GM12865 (cell line): Measurements from ENCODE around the gene TNFRSF21.

ENCODE experiments used
- DNase-seq: peaks from one replicate; pipeline ENCODE4 v3.0.0; 2010; ENCODE audit warnings: low read depth
- H3K4me3 ChIP-seq: 2 replicates; pipeline ENCODE4 v1.5.1; 2011; ENCODE audit warnings: mild to moderate bottlenecking, low read depth, low read length, control low read depth
- CTCF ChIP-seq: IDR thresholded peaks from 2 replicates; pipeline ENCODE4 v1.5.1; 2011; ENCODE audit warnings: low read length, control low read depth, low read depth, inconsistent platforms; ENCODE audit not compliant: insufficient read depth; ENCODE audit errors: missing control alignments

Gene TNFRSF21

GRCh38 chr6:47182291-47182957 lies 127.3 kb downstream of the TNFRSF21 start:
- no peak overlapping the region for H3K4me3 ChIP-seq
- TF ChIP-seq CTCF: no peak
- no peak for DNase-seq

GRCh38 chr6:47181681-47182080 lies 128.0 kb downstream of the TNFRSF21 start:
- TF ChIP-seq CTCF: no peak
- DNase-seq: no peak
- H3K4me3 ChIP-seq: no peak overlapping the region
